Astrocyte (in vitro differentiated cells and primary cell): ENCODE measurements around the gene PCMT1. TPM values are rescaled to one million over a fixed set of nuclear protein-coding genes. Genes with fewer than 3 reads are reported as not detected.

ENCODE experiments used
- DNase-seq: peaks from one replicate; pipeline ENCODE4 v3.0.0-alpha.2; 2010; ENCODE audit warnings: low read depth
- FAIRE-seq: peaks from 2 replicates; lab custom pipeline; 2011; peaks lifted over from hg19 to GRCh38; lab: Jason Lieb, UNC
- H2AFZ ChIP-seq: 2 replicates; pipeline ENCODE4 v1.6.0; 2012; ENCODE audit warnings: low read depth, low read length, inconsistent platforms
- H3K27ac ChIP-seq: 2 replicates; pipeline ENCODE4 v1.5.1; 2011; ENCODE audit warnings: low read depth, low read length, inconsistent platforms
- H3K27me3 ChIP-seq: 2 replicates; pipeline ENCODE4 v1.6.0; 2011; ENCODE audit warnings: low read length, inconsistent platforms; ENCODE audit not compliant: insufficient read depth
- H3K36me3 ChIP-seq: 2 replicates; pipeline ENCODE4 v1.5.1; 2011; ENCODE audit warnings: low read length, inconsistent platforms; ENCODE audit not compliant: insufficient read depth
- H3K4me1 ChIP-seq: 2 replicates; pipeline ENCODE4 v1.5.1; 2011; ENCODE audit warnings: low read length, inconsistent platforms; ENCODE audit not compliant: insufficient read depth
- H3K4me2 ChIP-seq: 2 replicates; pipeline ENCODE4 v1.6.0; 2012; ENCODE audit warnings: low read length, inconsistent platforms
- H3K4me3 ChIP-seq: 2 replicates; pipeline ENCODE4 v1.5.1; 2011; ENCODE audit warnings: low read depth, mild to moderate bottlenecking, low read length, inconsistent platforms; ENCODE audit not compliant: insufficient read depth
- H3K79me2 ChIP-seq: 2 replicates; pipeline ENCODE4 v1.6.0; 2012; ENCODE audit warnings: mild to moderate bottlenecking, low read length, inconsistent platforms; ENCODE audit not compliant: insufficient read depth
- H3K9ac ChIP-seq: 2 replicates; pipeline ENCODE4 v1.6.0; 2012; ENCODE audit warnings: mild to moderate bottlenecking, low read length, inconsistent platforms
- H3K9me3 ChIP-seq: 2 replicates; pipeline ENCODE4 v1.5.1; 2012; ENCODE audit warnings: low read depth, mild to moderate bottlenecking, low read length, inconsistent platforms; ENCODE audit not compliant: insufficient read depth
- H4K20me1 ChIP-seq: 2 replicates; pipeline ENCODE4 v1.6.0; 2012; ENCODE audit warnings: low read length, inconsistent platforms; ENCODE audit not compliant: insufficient read depth
- H3K27ac Mint-ChIP-seq: one replicate; pipeline ENCODE4 v1.8.0; 2021; ENCODE audit warnings: mild to moderate bottlenecking, mixed read lengths; ENCODE audit not compliant: unreplicated experiment
- H3K27me3 Mint-ChIP-seq: one replicate; pipeline ENCODE4 v1.8.0; 2021; ENCODE audit warnings: low read depth, mixed read lengths; ENCODE audit not compliant: unreplicated experiment
- H3K36me3 Mint-ChIP-seq: one replicate; pipeline ENCODE4 v1.8.0; 2021; ENCODE audit warnings: low read depth, mixed read lengths; ENCODE audit not compliant: unreplicated experiment
- H3K4me1 Mint-ChIP-seq: one replicate; pipeline ENCODE4 v1.8.0; 2021; ENCODE audit warnings: low read depth, mixed read lengths; ENCODE audit not compliant: unreplicated experiment
- H3K4me3 Mint-ChIP-seq: one replicate; pipeline ENCODE4 v1.8.0; 2021; ENCODE audit warnings: mild to moderate bottlenecking, moderate library complexity, mixed read lengths; ENCODE audit not compliant: unreplicated experiment
- H3K9me3 Mint-ChIP-seq: one replicate; pipeline ENCODE4 v1.8.0; 2021; ENCODE audit warnings: mild to moderate bottlenecking, mixed read lengths; ENCODE audit not compliant: unreplicated experiment
- EZH2 ChIP-seq: IDR thresholded peaks from 2 replicates; pipeline ENCODE4 v1.6.1; 2012; ENCODE audit warnings: mild to moderate bottlenecking, low read length, inconsistent platforms; ENCODE audit not compliant: insufficient read depth
- total RNA-seq: library from RNA; stranded (reverse); gene quantifications from 2 replicates; pipeline ENCODE4 v1.2.1, GENCODE V29; 2021
- TF ChIP-seq, protein P1 (sequence below): IDR thresholded peaks from 2 replicates; pipeline ENCODE4 v1.5.1; 2011; ENCODE audit warnings: low read depth, mild to moderate bottlenecking, inconsistent platforms, low read length, moderate library complexity; ENCODE audit not compliant: insufficient read depth

PCMT1 gene
- total RNA-seq, 1 donor from 2014 or later: 127 TPM

- Histone ChIP-seq H4K20me1 (peaks cover 18% of the 10 kb centered on the region), H3K9ac (no peak overlapping the region), H3K4me2 (no peak overlapping the region), H3K27me3 (no peaks in the 10 kb centered on the region), H3K4me1 (no peaks in the 10 kb centered on the region), H3K36me3 (peaks cover 18% of the 10 kb centered on the region), H3K79me2 (peaks cover 40% of the 10 kb centered on the region), H2AFZ (no peak overlapping the region), H3K27ac (no peak overlapping the region), H3K9me3 (peaks cover under 1% of the 10 kb centered on the region), H3K4me3 (no peak overlapping the region)
- H3K4me1 Mint-ChIP-seq: peaks cover 3% of the 10 kb centered on the region
- peaks cover 15% of the 10 kb centered on the region for H3K36me3 Mint-ChIP-seq
- FAIRE-seq: no peak
- H3K4me3 Mint-ChIP-seq: no peak overlapping the region
- H3K27ac Mint-ChIP-seq: no peak overlapping the region
- no peak for TF ChIP-seq EZH2
- TF ChIP-seq, protein P1, sequence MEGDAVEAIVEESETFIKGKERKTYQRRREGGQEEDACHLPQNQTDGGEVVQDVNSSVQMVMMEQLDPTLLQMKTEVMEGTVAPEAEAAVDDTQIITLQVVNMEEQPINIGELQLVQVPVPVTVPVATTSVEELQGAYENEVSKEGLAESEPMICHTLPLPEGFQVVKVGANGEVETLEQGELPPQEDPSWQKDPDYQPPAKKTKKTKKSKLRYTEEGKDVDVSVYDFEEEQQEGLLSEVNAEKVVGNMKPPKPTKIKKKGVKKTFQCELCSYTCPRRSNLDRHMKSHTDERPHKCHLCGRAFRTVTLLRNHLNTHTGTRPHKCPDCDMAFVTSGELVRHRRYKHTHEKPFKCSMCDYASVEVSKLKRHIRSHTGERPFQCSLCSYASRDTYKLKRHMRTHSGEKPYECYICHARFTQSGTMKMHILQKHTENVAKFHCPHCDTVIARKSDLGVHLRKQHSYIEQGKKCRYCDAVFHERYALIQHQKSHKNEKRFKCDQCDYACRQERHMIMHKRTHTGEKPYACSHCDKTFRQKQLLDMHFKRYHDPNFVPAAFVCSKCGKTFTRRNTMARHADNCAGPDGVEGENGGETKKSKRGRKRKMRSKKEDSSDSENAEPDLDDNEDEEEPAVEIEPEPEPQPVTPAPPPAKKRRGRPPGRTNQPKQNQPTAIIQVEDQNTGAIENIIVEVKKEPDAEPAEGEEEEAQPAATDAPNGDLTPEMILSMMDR: no peak
- DNase-seq: no peak
- H3K27me3 Mint-ChIP-seq: no peaks in the 10 kb centered on the region
- H3K9me3 Mint-ChIP-seq: peaks cover 2% of the 10 kb centered on the region
Measured at GRCh38 chr6:149771185-149771584, 21.6 kb downstream of the PCMT1 start.

DNA sequence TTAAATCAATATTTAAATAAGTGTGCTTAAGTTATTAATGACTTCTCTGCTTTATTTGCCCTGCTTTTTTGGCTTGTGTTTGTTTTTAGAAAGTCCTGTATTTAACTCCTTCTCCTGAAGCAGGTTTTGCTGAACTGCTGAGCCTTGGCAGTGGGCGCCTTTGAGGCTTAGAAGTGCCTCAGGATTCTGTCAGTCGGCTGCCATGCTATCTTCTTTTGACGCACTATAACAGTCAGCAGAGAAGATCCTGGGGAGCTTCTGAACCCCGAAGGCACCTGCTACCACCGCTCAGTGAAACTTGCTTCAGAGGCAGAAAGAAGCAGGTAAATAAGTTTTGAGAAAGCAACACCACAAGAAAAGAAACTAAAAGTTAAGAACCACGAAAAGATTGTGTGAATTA is 22.4 kb downstream of the PCMT1 start:
- H3K9ac ChIP-seq: no peak overlapping the region
- peaks cover 11% of the 10 kb centered on the region for H3K36me3 Mint-ChIP-seq
- no peak overlapping the region for H2AFZ ChIP-seq
- H3K36me3 ChIP-seq: peaks cover 15% of the 10 kb centered on the region
- H3K27me3 Mint-ChIP-seq: no peaks in the 10 kb centered on the region
- H3K9me3 Mint-ChIP-seq: no peaks in the 10 kb centered on the region
- H3K79me2 ChIP-seq: peaks cover 34% of the 10 kb centered on the region
- DNase-seq: no peak
- H4K20me1 ChIP-seq: peaks cover 10% of the 10 kb centered on the region
- H3K9me3 ChIP-seq: no peaks in the 10 kb centered on the region
- no peak overlapping the region for H3K27ac Mint-ChIP-seq
- H3K27ac ChIP-seq: no peak overlapping the region
- FAIRE-seq: no peak
- TF ChIP-seq, protein P1: no peak
- TF ChIP-seq EZH2: no peak
- H3K4me1 Mint-ChIP-seq: no peaks in the 10 kb centered on the region
- H3K4me3 ChIP-seq: no peak overlapping the region
- H3K4me1 ChIP-seq: no peaks in the 10 kb centered on the region
- H3K4me2 ChIP-seq: no peak overlapping the region
- H3K4me3 Mint-ChIP-seq: no peak overlapping the region
- H3K27me3 ChIP-seq: no peaks in the 10 kb centered on the region

DNA sequence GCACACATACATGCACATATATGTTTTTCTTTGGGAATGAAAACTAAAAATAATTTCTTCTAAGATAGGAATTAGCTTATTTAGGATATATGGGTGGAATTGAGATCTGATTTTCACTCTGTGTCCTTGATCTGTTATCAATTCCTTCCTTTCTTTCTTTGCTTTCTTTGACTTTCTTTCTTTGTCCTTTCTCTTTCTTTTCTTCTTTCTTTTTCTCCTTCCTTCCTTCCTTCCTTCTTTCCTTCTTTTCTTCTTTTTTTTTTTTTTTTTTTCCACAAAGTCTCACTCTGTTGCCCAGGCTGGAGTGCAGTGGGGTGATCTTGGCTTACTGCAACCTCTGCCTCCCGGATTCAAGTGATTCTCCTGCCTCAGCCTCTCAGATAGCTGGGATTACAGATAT is 28.1 kb downstream of the PCMT1 start:
- H3K27me3 ChIP-seq: no peaks in the 10 kb centered on the region
- no peaks in the 10 kb centered on the region for H3K9me3 ChIP-seq
- no peak overlapping the region for H3K4me3 Mint-ChIP-seq
- H3K4me2 ChIP-seq: no peak overlapping the region
- no peaks in the 10 kb centered on the region for H3K9me3 Mint-ChIP-seq
- H4K20me1 ChIP-seq: peaks cover 7% of the 10 kb centered on the region
- peaks cover 10% of the 10 kb centered on the region for H3K36me3 Mint-ChIP-seq
- peaks cover 17% of the 10 kb centered on the region for H3K79me2 ChIP-seq
- FAIRE-seq: no peak
- H3K4me1 Mint-ChIP-seq: no peaks in the 10 kb centered on the region
- H3K36me3 ChIP-seq: peaks cover 19% of the 10 kb centered on the region
- H3K27ac Mint-ChIP-seq: no peak overlapping the region
- no peak overlapping the region for H3K4me3 ChIP-seq
- no peak overlapping the region for H2AFZ ChIP-seq
- TF ChIP-seq EZH2: no peak
- TF ChIP-seq, protein P1: no peak
- no peak overlapping the region for H3K9ac ChIP-seq
- H3K27ac ChIP-seq: no peak overlapping the region
- DNase-seq: no peak
- no peaks in the 10 kb centered on the region for H3K27me3 Mint-ChIP-seq
- no peaks in the 10 kb centered on the region for H3K4me1 ChIP-seq
